Measurements from ENCODE around the gene PRSS1.

Gene PRSS1

DNA sequence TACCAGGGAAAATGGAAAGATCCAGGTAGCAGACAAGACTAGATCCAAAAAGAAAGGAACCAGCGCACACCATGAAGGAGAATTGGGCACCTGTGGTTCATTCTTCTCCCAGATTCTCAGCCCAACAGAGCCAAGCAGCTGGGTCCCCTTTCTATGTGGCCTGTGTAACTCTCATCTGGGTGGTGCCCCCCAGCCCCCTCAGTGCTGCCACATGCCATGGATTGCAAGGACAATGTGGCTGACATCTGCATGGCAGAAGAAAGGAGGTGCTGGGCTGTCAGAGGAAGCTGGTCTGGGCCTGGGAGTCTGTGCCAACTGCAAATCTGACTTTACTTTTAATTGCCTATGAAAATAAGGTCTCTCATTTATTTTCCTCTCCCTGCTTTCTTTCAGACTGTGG, 42.9 kb downstream of the PRSS1 start:
- DNase-seq (ENCODE audit: low read depth in 4 of 4, low spot score in 1 of 4), result no peak

GRCh38 chr7:142792593-142792992, 43.3 kb downstream of the PRSS1 start:
- DNase-seq (ENCODE audit: low read depth in 4 of 4, low spot score in 1 of 4), result no peak

DNA sequence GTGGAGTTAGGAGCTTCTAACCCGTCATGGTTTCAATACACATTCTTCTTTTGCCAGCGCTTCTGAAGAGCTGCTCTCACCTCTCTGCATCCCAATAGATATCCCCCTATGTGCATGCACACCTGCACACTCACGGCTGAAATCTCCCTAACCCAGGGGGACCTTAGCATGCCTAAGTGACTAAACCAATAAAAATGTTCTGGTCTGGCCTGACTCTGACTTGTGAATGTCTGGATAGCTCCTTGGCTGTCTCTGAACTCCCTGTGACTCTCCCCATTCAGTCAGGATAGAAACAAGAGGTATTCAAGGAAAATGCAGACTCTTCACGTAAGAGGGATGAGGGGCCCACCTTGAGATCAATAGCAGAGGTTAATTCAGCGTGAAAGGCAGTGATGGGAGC, 43.9 kb downstream of the PRSS1 start:
- DNase-seq (ENCODE audit: low read depth in 4 of 4, low spot score in 1 of 4), result no peak

DNA sequence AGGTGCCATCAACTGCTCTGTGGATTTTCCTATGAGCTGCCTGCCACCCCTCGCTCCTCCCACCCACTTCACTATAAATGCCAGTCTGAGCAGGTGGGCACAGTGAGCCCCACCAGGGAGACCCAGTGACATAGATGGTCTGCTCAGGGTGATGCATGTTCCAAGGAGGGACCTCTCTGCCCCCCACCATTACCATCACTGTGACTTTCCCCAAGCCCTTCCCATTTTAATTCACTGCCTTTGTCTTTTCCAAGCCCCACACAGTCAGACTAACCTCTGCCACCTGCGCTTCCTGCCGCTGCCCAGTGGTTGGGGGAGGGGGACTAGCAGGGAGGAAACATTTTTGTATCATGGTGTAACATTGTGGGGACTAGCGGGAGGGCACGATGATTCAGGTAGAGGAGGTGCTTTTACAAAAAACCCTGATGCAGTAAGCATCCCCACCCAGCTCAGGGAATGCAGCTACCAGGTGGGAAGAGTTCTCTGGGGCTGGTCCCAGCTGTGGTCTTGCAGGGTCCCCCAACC, 46.1 kb downstream of the PRSS1 start:
- no peak for DNase-seq (ENCODE audit: low read depth in 4 of 4, low spot score in 1 of 4)

GRCh38 chr7:142796001-142796500, 46.8 kb downstream of the PRSS1 start:
- no peak for DNase-seq (ENCODE audit: low read depth in 4 of 4, low spot score in 1 of 4)

DNA sequence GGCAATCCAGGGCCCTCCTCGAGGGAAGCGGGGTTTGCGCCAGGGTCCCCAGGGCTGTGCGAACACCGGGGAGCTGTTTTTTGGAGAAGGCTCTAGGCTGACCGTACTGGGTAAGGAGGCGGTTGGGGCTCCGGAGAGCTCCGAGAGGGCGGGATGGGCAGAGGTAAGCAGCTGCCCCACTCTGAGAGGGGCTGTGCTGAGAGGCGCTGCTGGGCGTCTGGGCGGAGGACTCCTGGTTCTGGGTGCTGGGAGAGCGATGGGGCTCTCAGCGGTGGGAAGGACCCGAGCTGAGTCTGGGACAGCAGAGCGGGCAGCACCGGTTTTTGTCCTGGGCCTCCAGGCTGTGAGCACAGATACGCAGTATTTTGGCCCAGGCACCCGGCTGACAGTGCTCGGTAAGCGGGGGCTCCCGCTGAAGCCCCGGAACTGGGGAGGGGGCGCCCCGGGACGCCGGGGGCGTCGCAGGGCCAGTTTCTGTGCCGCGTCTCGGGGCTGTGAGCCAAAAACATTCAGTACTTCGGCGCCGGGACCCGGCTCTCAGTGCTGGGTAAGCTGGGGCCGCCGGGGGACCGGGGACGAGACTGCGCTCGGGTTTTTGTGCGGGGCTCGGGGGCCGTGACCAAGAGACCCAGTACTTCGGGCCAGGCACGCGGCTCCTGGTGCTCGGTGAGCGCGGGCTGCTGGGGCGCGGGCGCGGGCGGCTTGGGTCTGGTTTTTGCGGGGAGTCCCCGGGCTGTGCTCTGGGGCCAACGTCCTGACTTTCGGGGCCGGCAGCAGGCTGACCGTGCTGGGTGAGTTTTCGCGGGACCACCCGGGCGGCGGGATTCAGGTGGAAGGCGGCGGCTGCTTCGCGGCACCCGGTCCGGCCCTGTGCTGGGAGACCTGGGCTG, 47.5 kb downstream of the PRSS1 start:
- no peak for DNase-seq (ENCODE audit: low read depth in 4 of 4, low spot score in 1 of 4)

DNA sequence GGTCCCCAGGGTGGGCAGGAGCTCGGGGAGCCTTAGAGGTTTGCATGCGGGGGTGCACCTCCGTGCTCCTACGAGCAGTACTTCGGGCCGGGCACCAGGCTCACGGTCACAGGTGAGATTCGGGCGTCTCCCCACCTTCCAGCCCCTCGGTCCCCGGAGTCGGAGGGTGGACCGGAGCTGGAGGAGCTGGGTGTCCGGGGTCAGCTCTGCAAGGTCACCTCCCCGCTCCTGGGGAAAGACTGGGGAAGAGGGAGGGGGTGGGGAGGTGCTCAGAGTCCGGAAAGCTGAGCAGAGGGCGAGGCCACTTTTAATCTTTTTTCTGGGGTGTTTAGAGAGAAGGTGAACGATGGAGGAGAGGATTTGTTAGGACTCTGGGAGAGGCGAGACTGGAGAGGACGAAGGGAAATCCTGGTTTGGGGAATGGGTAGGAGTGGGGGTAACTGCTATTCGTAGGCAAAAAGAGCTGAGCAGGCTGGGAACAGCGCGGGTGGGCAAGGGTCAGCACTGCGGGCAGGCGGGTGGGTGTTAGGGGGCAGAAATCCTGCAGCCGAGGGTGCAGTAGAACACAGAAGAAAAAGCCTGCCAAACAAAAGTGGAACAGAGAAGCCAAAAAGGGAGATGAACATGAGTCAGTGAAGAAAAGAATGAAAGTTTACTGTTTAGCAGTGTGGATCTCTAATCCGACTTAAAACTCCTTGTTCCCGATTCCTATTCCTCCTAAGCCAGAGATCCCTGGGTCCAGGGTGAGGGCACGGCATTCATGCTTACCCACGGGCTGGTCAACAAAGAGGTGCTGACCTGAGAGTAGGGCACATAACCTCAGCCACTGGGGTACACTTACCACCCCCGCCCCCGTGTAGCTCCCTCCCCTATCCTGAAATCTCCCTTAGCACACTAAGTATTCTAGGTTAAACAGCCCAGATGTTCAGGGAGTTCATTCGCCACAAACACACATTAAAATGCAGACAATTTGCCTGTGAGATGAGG, 48.4 kb downstream of the PRSS1 start:
- DNase-seq (ENCODE audit: low read depth in 4 of 4, low spot score in 1 of 4), result no peak

GRCh38 chr7:142798451-142799436, 49.5 kb downstream of the PRSS1 start:
- DNase-seq (ENCODE audit: low read depth in 4 of 4, low spot score in 1 of 4), result no peak

DNA sequence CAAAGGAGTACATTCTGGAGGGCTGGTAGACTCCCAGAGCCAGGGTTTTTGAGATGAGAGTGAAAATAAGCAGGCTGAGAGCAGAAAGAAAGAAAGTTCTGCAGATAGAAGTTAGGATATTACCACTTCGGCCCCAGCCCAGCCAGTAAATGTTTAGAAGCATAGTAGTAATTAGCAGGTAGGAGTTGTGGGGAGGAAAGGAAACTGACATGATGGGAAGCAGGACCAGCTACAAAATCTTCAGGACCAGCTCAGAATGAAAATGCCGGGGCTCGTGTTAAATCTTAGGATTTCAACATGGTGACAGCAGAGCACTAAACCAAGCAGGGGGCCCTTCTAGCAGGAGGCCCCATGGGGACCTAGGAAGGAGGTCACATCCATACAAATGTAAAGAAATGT, 50.2 kb downstream of the PRSS1 start:
- DNase-seq (ENCODE audit: low read depth in 4 of 4, low spot score in 1 of 4), result no peak

DNA sequence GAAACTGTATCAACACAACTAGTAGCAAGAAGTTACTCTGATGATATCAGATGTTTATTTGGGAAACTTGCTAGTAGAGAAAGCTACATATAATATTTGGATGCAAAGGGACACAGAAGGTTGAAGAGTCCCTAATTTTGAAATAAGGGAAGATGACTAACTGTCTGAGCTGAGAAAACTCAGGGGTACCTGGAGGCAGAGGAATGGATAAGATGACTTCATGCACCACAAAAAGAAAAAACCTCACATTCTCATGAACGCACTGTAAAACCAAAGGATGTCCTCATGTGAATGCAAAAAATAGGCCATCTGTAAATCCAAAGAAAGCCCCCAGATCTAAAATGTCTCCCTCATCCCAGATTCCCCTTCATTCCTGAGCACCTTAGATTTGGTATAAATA, 50.8 kb downstream of the PRSS1 start:
- DNase-seq (ENCODE audit: low read depth in 4 of 4, low spot score in 1 of 4), result no peak

DNA sequence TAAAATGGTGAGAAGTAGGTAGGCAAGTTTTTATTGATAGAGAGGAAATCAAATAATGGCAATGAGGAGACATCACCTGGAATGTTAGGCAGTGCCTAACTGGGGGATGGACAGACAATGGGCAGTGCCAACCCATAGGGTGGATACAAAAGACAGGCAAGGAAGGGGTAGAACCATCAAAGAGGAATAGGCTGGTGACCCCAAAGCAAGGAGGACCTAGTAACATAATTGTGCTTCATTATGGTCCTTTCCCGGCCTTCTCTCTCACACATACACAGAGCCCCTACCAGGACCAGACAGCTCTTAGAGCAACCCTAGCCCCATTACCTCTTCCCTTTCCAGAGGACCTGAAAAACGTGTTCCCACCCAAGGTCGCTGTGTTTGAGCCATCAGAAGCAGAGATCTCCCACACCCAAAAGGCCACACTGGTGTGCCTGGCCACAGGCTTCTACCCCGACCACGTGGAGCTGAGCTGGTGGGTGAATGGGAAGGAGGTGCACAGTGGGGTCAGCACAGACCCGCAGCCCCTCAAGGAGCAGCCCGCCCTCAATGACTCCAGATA, 51.5 kb downstream of the PRSS1 start:
- DNase-seq (ENCODE audit: low read depth in 4 of 4, low spot score in 1 of 4), result no peak

DNA sequence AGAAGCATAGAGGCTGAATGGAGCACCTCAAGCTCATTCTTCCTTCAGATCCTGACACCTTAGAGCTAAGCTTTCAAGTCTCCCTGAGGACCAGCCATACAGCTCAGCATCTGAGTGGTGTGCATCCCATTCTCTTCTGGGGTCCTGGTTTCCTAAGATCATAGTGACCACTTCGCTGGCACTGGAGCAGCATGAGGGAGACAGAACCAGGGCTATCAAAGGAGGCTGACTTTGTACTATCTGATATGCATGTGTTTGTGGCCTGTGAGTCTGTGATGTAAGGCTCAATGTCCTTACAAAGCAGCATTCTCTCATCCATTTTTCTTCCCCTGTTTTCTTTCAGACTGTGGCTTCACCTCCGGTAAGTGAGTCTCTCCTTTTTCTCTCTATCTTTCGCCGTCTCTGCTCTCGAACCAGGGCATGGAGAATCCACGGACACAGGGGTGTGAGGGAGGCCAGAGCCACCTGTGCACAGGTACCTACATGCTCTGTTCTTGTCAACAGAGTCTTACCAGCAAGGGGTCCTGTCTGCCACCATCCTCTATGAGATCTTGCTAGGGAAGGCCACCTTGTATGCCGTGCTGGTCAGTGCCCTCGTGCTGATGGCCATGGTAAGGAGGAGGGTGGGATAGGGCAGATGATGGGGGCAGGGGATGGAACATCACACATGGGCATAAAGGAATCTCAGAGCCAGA, 52.5 kb downstream of the PRSS1 start:
- DNase-seq (ENCODE audit: low read depth in 4 of 4, low spot score in 1 of 4), result no peak

DNA sequence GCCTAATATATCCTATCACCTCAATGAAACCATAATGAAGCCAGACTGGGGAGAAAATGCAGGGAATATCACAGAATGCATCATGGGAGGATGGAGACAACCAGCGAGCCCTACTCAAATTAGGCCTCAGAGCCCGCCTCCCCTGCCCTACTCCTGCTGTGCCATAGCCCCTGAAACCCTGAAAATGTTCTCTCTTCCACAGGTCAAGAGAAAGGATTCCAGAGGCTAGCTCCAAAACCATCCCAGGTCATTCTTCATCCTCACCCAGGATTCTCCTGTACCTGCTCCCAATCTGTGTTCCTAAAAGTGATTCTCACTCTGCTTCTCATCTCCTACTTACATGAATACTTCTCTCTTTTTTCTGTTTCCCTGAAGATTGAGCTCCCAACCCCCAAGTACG, 53.0 kb downstream of the PRSS1 start:
- no peak for DNase-seq (ENCODE audit: low read depth in 4 of 4, low spot score in 1 of 4)
